Germinal center (tissue), 1 donor: ENCODE results near the gene C12orf57.
A peak's percentile ranks its signal among the peaks of the same experiment; 100 is the strongest.

Experiments
- DNase-seq: peaks from one replicate; pipeline ENCODE4 v3.0.0; 2012; ENCODE audit warnings: mixed read lengths, low spot score

C12orf57 gene

DNA sequence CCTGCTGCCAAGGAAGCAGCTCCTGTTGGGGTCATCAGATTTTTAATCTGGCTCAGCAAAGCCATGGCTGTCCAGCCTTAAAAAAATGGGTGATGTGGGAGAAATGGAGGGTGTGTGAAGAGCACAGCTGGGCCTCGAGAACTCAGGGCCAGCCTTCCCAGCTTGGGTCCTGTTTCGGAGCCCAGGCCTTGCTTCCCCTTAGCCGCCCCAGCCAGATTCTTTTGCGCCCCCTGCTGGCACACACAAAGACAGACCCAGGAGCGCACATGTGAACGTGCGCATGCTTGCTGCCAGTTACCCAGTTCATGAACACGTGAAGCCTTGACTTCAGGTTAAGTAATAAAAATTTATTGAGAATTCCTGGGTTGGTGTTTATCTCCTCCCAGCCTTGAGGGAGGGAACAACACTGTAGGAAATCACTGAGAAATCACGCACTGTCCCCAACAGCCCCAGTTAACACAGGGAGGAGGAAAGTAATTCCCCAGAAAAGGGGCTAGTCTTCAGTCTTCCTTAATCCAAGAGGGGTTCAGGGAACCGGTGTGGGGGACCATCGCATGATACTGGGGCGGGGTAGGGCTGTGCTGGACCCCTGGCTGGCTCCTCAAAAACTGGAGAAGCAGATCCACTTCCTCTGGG lies 21.3 kb downstream of the C12orf57 start:
- DNase-seq, result peak; percentile 87

DNA sequence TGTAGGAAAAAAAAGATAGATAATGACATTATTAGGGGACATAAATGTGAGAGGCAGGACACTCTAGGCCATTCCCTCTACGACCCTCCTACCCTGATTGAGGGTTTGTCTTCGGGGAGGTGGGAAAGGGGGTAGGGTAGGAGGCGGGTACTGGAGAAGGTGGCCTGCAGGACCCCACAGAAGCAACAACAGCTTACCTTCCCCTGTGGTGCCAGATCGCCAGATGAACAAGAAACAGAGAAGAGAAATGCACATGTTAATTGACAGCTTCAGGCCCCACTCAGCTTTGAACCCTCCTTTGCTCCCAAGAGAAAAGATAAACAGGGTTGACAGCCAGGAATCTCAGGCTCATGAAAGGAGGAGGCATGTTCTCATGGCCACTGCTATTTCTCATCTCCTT lies 21.9 kb downstream of the C12orf57 start:
- DNase-seq, result no peak

DNA sequence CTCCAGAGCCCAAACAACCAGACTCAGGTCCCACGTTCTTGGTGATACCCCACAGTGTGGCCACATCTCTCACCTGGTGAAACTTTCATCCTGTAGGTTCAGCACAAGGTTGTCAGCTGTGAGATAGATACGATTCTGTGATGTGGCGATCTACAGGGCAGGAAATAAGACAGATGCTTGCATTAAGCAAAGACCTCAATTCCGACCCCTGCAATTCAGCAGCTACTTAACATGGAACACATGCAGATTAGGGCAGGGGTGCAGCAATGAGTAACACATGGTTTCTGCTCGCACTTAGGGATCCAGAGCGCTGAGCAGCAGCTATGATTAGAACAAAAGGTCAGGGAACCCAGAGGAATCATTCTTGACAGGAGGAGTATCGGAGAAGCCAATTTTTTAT lies 22.5 kb downstream of the C12orf57 start:
- no peak for DNase-seq

DNA sequence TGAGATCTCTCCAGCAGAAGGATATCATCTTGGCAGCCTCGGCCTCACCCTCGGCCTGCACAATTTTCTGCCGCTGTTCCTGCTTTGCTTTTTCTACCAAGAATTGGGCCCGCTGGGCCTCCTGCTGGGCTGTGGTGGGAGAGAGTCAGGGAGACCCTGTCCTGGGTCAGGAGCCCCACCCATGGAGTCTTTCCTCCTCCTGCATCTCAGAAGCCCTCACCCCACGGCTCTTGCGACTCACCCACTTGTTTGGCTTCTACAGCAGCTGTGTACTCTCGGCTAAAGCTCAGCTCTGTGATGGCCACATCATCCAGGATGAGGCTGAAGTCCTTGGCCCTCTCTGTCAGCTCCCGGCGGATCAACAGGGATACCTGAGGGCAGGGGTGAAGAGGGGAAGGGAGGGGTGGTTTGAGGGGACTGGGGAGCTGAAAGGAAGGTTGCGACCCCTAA lies 23.9 kb downstream of the C12orf57 start:
- no peak for DNase-seq

DNA sequence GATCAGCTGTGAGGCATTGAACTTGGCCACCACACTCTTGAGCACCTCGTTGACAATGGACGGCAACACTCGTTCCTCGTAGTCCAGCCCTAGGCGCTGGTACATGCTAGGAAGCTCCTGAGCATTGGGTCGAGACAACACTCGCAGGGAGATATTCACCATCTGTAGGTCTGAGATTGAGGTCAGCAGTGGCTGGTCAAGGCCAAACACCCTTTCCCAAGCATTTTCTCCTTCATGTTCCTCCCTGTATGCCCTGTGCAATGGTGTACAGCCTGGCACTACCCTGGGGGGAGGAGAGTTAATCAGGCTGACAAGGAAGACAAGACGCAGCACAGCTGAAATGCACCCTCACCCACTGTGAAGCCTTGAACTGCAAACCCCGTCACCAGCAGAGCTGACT lies 24.6 kb downstream of the C12orf57 start:
- no peak for DNase-seq

DNA sequence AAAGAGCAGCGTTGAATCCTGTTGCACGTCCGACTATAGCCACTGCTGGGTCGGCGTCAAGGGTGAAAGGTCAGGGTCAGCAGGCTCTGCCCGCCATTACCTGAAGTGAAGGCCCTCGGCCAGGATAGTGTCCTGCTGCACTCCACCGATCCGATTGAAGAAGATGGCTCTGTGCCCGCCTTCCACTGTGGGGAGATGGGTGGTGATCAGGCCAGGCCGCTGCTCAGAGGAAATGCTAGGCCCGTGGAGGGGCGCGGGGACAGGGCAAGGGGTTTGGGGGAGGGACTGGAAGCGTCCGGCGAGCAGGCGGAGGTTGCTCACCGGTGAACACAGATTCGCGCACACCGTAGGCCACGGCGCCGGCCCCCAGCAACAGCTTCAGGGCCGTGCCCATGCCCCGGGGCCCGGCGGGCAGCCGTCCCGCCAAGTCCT lies 26.3 kb downstream of the C12orf57 start:
- DNase-seq, result no peak

DNA sequence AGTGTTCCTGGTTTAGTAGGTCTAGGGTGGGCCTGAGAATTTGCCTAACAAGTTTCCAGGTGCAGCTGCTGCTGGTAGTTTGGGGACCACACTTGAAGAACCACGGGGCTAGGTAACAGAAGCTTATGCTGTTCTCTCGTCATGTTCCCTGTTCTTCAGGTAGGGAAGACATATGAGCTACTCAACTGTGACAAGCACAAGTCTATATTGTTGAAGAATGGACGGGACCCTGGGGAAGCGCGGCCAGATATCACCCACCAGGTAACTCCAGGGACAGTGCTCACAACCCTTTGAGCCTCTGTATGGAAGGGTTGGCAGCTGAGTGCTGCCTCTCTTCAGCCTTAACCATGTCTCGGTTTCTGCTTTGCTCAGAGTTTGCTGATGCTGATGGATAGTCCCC lies 30.4 kb downstream of the C12orf57 start:
- no peak for DNase-seq

DNA sequence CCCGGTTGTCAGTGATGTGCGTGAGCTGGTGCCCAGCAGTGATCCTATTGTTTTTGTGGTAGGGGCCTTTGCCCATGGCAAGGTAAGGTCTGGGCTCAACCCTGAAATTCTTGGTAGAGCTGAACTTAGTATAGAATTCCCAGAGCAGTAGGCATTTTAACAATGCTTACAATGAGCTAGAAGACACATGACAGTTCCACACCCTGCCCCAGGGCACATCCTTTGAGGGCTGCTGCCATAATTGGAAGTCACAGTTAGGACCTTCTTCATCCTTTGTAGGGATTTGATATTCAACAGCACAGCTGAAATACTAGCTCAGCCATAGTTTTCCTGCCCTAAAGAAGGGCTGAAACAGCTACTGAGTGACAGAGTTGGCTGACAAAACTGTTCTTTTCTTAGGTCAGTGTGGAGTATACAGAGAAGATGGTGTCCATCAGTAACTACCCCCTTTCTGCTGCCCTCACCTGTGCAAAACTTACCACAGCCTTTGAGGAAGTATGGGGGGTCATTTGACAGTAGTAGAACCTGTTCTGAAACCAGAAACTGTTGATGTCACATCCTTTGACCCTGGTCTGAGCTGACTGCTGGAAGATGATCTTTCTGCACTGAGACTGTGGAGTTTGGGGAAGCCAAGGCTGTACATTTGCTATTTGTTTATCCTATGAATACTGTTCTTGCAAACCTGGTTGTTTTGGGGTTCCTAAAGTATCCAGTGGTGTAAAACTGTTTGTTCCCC lies 31.6 kb downstream of the C12orf57 start:
- DNase-seq, result no peak

DNA sequence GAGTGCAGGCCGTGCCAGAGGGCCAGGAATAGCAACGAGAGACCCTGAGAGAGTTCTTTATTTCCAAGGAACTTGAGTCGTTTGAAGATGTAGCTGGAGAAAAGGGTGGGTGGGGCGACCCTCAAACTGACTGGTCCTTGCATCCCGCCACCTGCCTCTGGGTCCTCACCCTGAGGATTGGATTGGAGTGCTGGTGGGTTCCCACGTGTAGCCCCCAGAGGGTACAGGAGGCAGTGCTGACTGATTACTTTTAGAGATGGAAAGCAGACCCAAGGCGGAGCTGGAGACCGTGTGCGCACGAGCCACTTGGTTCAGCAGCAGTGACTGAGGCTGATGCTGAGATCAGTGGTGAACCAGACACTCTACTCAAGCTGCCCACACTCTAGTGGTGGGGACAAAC lies 33.8 kb downstream of the C12orf57 start:
- no peak for DNase-seq

DNA sequence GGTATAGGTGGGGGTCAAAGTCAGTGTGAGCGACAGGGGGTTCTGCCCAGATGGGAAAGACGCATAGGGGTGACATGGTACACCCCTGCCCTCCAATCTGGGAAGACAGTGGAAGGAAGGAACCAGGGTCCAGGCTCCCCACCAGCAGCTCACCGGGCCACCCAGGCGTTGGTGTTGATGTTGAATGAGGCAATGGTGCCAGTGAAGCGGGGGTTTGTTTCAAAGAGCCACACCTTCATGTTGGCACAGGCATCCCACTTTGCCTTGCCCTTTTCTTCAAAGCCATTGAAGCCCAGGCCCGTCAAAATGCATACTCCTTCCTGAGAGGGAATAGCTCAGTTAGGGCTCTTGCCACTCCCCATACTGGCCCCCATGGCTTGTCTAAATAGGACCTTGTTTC lies 34.4 kb downstream of the C12orf57 start:
- no peak for DNase-seq

DNA sequence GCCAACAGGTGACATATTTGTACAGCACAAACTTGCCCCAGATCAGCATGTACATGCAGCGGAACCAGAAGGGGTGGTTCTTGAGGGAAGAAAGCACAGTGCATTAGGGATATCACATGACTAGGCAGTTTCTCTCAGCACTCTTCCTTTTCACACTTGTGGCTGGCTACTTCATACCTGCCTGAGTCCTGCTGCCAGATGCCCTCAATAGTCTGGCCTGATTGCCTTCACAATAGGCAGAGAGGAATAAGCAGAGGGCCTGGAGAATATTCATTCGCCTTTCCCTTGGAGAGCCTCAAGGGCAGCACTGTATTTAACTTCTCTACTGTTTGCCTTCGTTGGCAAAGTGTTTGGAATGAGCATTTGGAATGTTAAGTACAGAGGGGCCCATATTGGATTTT lies 34.8 kb downstream of the C12orf57 start:
- DNase-seq, result no peak

DNA sequence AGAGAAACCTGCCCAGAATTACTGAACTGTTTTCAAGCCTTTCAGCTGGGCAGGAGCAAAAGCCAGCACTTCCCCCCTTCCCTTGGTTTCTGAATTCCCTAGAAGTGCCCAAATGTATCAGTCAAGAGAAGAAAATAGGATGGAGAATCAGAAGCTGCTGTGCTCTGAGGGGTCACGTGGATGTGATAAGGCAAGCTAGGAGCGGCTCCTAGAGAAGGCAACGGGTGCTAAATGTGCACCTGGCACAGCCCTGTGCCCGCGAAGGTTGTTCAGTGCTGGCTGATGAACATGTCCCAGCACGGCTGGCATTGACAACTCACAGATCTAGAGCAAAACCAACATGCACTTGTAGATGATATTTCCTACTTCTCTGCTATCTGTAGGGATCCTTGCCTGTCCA lies 35.2 kb downstream of the C12orf57 start:
- DNase-seq, result no peak

DNA sequence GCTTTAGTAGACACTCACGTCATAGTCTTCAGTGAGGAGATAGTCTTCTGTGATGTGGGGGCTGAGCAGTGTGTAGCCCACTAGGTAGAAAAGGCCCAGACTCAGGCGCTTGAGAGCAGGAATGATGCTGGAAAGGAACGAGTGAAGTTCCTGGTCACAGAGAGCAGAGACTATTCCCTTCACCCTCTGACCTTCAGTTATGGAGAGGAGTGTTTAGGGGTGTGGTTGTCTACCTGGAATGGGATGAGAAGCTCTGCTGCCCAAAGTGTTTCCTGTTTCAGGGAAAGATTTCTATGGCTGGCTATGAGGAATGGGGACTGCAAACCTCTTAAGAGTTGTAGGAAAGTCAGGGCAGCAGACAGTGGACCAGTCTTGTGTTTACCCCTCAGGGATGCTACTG lies 35.6 kb downstream of the C12orf57 start:
- DNase-seq, result no peak

DNA sequence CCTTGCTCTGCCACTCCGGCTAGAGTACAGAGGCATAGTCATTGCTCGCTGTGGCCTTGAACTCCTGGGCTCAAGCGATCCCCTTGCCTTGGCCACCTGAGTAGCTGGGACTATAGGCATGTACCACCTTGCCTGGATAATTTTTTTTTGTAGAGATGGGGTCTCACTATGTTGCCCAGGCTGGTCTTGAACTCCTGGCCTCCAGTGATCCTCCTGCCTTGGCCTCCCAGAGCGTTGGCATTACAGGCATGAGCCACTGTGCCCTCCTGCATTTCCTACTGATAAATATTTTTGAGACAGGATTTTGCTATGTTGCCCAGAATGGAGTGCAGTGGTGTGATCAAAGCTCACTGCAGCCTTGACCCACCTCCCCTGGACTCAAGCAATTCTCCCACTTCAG lies 36.3 kb downstream of the C12orf57 start:
- DNase-seq, result no peak

DNA sequence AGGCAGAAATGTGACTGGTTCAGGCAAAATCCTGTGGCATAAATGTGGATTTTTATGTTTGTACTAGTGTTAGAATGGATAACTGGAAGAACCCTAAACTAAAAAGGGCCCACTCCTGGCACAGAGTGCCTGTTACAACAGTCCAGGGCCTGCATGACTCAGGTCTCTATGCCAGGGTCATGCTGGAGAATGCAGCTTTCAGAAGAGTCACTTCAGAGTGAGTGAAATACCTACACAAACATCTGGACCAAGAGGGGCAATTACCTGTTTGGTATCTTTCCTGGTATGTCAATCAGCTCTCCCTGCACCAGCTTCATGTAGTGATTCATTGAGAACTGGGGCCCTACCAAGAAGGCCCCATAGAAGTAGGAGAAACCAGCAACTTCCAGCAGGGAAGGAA lies 36.9 kb downstream of the C12orf57 start:
- DNase-seq, result no peak

DNA sequence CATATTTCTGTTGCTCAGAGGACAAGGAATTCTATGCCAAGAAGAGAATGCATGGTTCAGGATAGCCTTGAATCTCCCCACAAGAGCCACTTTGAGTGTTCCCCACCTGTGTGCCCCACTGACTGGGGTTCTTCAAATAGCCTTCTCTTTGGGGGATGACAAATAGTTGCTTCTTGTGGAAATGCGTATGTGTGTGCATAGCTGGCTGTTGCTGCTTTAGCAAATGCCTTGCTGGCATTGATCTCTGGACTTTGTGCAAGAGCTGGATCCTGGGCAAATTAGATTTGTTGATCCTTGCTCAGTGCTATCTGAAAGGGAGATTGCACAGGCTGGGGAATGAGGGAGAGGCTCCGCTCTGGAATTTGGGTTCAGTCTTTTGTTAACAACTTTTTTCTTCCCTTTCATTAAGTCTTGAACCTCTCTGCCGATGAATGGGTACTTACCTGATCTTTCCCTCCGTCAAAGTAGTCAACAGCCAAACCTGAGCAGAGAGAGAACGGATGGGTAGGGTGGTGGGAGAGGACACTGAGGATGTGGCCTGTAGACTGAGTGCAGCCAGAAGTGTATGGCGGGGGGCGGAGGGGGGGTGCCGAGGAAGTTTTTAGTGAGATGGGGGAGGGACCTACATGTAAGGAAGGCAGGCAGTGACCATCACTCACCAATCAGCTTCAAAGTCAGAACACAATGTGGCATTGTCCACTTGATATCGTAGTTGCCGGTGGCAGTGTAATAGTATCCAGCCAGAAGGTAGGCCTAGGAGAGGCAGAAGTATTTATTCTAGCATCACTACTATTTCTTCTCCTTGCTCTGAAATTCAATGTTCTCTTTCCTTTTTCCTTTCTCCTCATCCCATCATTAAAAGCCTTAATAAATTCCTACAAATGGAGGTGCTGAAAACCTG lies 37.6 kb downstream of the C12orf57 start:
- no peak for DNase-seq

DNA sequence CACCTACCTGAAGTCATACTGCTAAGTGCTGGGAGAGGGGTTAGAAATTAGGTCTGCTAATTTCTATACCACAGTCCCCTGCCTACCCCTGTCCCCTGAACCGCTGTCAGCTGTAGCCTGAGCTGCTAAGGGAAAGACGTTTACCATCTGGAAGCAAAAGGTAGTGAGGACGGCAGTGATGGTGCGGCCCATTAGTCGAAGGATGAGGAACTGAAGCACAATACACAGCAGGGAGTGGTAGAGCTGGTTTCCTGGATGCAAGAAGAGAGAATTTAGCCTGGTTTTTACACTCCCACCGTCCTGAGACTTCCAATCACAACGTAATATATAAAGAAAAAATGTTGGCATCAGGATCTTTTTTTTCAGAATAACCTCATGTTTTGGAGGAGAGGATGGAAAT lies 38.7 kb downstream of the C12orf57 start:
- no peak for DNase-seq

DNA sequence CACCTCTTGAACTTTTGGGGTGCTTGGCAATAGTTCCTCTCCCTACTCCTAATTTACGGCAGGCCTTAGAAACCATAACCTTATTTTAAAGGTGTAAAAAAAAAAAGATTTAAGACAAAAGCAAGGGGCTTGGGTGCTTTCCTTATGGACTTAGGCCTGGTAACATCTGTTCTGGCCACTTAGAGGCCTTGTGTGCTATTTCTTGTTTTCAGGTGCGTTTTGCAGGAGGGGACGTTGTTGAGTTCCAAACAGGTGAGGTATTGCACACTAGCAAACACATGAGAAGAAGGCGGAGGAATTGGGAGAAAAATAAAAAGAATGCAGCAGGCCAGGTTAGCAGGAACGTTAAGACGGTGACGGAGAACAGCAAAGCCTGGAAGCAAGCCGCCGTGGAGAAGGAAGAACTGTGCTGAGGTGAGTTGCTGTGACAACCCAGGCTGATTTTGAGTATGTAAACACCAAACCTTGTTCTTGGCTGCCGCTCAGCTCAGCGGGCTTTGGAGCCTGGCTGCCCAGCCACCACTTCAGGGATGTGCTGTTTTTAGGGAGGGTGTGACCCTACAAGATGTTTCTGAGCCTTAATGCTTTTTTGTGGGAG lies 44.2 kb downstream of the C12orf57 start:
- DNase-seq, result no peak
